NB4 (cell line): ENCODE data around the gene CTNNA3.

Source experiments
- CTCF ChIP-seq: IDR thresholded peaks from one replicate; pipeline ENCODE4 v1.5.1; 2012; ENCODE audit warnings: low read depth, low read length
- MAX ChIP-seq: IDR thresholded peaks from 2 replicates; pipeline ENCODE4 v1.6.1; 2011; ENCODE audit warnings: low read depth, low read length
- MYC ChIP-seq: IDR thresholded peaks from 2 replicates; pipeline ENCODE4 v1.6.1; 2011; ENCODE audit warnings: low read depth, low read length
- POLR2A ChIP-seq: IDR thresholded peaks from 2 replicates; pipeline ENCODE4 v1.6.1; 2011; ENCODE audit warnings: mild to moderate bottlenecking; ENCODE audit not compliant: insufficient read length; ENCODE audit errors: extremely low read depth

- TF ChIP-seq CTCF: no peak
- TF ChIP-seq POLR2A: no peak
- no peak for TF ChIP-seq MAX
- no peak for TF ChIP-seq MYC
Measured at GRCh38 chr10:67438605-67439304, 257.2 kb downstream of the CTNNA3 start.
